ENCODE measurements around the gene COL23A1. TPM values are rescaled to one million over a fixed set of nuclear protein-coding genes. Genes with fewer than 3 reads are reported as not detected.

The COL23A1 gene
- total RNA-seq, 2 donors from 2014 or later, result 0.16 to 0.24 TPM

DNA sequence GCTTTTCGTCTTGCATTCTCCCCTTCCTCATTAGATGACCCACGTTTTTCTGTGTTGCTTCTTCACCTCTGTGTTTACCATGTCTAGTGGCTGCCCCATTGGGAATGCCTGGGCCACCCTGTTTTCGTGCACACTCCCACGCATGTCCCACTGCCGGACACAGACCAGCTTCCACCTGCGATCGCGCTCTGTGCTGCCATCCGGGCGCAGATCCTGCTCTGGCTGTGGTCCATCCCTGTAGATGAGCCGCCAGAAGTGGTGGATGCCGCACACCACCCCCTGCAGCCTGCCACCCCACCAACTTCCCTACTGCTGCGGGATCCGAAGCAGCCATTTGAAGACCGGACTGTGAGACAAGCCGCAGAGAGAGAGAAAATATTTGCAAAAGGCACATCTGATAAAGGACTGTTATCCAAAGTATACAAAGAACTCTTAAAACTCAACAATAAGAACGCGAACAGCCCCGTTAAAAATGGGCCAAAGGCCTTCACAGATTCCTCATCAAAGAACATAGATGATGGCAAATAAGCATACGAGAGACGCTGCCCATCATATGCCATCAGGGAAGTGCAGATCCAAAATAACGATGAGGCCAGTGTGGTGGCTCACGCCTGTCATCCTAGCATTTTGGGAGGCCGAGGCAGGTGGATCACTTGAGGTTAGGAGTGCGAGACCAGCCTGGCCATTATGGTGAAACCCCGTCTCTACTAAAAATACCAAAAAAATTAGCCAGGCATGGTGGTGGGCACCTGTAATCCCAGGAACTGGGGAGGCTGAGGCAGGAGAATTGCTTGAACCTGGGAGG, 163.7 kb downstream of the COL23A1 start:
- H3K36me3 Mint-ChIP-seq (ENCODE audit: low read depth), result no peaks in the 10 kb centered on the region
- H3K27me3 Mint-ChIP-seq, result peaks cover 6% of the 10 kb centered on the region
- H3K4me1 Mint-ChIP-seq, result no peaks in the 10 kb centered on the region
- no peak overlapping the region for H3K4me3 Mint-ChIP-seq
- no peak overlapping the region for H3K27ac Mint-ChIP-seq
- no peaks in the 10 kb centered on the region for H3K9me3 Mint-ChIP-seq
- ATAC-seq (replicated peaks), result no peak

DNA sequence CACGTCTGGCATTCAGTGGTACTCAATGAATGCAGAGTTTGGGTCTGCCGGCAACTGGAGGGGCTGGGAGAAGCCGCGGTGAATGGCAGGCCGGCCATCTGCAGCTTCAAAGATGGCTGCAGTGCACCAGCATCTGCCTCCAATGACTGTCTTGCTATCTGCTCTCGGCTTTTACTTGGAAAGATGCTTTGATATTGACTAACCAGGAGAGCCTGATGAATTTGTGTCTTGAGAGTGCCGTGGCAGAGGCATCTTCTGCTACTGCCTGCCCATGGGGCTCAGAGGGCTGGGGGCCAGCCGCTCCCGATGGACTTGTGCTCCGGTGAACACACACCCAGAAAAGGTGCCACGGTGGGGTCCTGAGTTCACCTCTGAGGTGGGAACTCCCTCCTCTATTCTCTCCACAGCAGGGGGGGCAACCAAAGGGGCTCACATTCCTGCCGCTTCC, 164.5 kb downstream of the COL23A1 start:
- ATAC-seq (replicated peaks), result no peak
- Mint-ChIP-seq H3K27me3 (peaks cover 6% of the 10 kb centered on the region), H3K4me3 (no peak overlapping the region), H3K36me3 (ENCODE audit: low read depth) (no peaks in the 10 kb centered on the region), H3K4me1 (no peaks in the 10 kb centered on the region), H3K27ac (no peak overlapping the region), H3K9me3 (no peaks in the 10 kb centered on the region)

DNA sequence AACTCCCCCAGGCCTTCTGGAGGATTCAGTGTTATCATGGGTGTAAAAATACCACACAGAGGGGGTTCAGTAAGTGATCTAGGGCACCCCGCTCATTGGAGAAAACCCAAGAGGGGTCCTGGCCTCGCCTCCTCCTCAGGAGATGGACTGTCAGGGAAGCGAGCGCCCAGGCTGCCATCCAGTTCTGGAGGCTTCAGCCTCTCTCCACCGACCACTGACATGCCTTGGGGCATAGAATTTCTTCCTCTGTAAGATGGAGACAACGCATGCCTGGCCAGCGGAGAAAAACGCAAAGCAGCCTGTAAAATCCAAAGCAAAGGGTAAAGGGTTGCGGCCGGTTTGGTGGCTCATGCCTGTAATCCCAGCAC, 165.4 kb downstream of the COL23A1 start:
- no peak overlapping the region for H3K27ac Mint-ChIP-seq

DNA sequence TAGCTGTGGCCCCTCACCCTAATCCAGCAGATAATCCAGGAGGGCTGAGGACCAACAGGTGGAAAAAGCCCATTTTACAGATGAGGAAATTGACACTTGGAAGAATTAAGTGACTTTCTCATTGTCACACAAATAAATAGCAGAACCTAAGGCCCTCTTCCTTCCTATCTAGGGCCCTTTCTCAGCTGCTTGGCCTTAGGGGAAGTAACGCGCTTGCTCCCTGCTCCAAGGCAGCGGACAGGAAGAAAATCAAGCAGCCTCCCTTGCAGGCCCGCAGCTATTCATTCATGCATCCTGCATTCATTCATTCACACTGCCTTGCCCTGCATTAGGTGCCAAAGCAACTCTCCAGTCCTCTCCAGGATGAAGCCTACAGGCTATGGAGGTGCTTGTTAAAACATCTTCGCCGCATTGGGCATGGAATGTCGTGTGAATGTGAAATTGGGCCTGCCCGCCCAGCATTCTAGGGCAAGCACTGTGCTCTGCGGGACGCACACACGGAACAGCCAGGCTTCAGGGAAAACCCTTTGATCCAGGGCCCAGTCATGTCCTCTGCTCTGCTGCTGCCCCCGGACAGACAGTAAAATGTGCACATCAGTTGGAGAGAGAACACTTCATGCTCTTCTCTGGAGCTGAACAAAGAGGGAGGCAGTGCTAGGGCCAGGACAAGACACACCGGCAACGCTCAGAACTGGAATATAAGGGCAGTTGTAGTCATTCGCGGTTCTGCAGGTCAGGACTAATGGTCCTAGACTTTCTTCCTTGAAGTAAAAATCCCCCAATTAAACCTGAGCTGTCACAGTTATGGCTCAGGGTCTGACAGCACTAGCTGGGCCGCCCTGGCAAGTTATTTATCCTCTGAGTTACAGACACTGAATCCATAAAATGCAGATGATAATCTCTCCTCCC, 166.0 kb downstream of the COL23A1 start:
- no peak for ATAC-seq (replicated peaks)
- Mint-ChIP-seq H3K27me3 (peaks cover 6% of the 10 kb centered on the region), H3K4me1 (no peaks in the 10 kb centered on the region), H3K36me3 (ENCODE audit: low read depth) (no peaks in the 10 kb centered on the region), H3K4me3 (no peak overlapping the region), H3K9me3 (no peaks in the 10 kb centered on the region), H3K27ac (no peak overlapping the region)

More for the DNA sequence above, 165.4 kb downstream of the COL23A1 start:
- H3K36me3 Mint-ChIP-seq (ENCODE audit: low read depth), result no peaks in the 10 kb centered on the region
- no peak overlapping the region for H3K4me3 Mint-ChIP-seq
- H3K9me3 Mint-ChIP-seq, result no peaks in the 10 kb centered on the region
- peaks cover 6% of the 10 kb centered on the region for H3K27me3 Mint-ChIP-seq
- ATAC-seq (replicated peaks), result no peak
- H3K4me1 Mint-ChIP-seq, result no peaks in the 10 kb centered on the region

DNA sequence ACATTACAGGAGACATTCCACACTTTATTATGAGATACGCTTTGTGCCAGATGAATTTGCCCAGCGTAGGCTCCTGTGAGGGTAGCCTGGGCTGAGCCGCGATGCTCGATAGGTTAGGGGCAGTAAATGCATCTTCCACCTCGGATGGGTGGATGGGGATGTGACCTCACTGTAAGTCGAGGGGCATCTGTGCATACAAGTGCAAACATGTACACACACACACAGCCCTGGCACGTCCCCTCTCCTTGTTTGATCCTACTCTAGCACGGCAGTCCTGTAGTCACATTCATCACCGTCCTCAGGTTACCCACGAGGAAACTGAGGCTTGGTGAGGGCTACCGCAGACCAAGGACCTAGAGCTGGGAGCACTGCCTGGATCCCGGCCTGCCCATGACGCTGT, 166.8 kb downstream of the COL23A1 start:
- Mint-ChIP-seq H3K27ac (no peak overlapping the region), H3K4me3 (no peak overlapping the region), H3K4me1 (no peaks in the 10 kb centered on the region), H3K27me3 (peaks cover 6% of the 10 kb centered on the region), H3K36me3 (ENCODE audit: low read depth) (no peaks in the 10 kb centered on the region), H3K9me3 (no peaks in the 10 kb centered on the region)
- no peak for ATAC-seq (replicated peaks)

DNA sequence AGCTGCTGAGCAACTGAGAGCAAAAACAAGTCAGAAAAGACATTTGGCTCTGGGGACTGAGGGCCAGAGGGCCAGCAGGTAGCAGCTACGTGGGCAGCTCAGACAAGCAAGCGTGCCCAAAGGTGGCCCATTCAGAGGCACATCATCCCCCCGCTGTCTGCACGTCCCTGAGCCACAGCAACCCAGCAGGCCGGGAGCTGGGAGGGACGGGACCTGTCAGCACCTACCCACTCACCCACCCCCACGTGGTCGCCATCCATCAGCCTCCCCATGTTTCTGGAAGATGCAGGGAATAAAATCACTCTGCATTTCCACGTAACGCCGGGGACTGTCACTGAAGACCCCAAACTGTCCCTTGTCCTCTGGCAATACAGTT, 167.8 kb downstream of the COL23A1 start:
- no peaks in the 10 kb centered on the region for H3K9me3 Mint-ChIP-seq
- no peak for ATAC-seq (replicated peaks)
- peaks cover 3% of the 10 kb centered on the region for H3K4me1 Mint-ChIP-seq
- H3K4me3 Mint-ChIP-seq, result no peak overlapping the region
- peaks cover 12% of the 10 kb centered on the region for H3K27me3 Mint-ChIP-seq
- no peak overlapping the region for H3K27ac Mint-ChIP-seq
- H3K36me3 Mint-ChIP-seq (ENCODE audit: low read depth), result no peaks in the 10 kb centered on the region

DNA sequence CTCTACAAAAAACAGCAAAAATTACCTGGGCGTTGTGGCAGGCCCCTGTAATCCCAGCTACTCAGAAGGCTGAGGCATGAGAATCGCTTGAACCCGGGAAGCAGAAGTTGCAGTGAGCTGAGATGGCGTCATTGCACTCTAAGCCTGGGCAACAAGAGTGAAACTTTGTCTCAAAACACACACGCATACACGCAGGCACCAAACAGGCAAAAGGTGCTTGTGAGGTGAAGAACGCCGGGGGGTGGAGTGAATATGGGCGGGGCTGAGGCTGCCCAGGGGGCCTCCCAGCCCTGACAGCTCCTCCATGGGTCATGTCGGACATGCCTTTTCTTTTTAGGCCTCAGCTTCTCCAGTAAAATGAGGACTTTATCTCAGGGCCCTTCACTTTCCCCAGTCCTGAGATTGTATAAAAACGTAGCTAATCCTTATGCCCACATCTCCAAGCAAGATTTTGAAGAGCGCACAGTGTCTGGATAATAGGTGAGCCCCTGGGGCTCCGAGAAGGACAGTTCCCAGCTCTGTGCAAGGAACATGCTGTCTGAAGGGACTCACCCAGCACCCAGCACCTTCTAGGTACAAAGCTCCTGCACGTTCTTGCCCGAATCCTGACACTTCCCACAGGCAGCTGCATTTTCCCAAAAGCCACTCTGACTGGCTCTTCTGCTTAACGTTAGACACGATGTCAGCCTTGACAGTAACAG, 168.3 kb downstream of the COL23A1 start:
- no peak overlapping the region for H3K27ac Mint-ChIP-seq
- H3K27me3 Mint-ChIP-seq, result peaks cover 15% of the 10 kb centered on the region
- peaks cover 4% of the 10 kb centered on the region for H3K4me1 Mint-ChIP-seq
- H3K36me3 Mint-ChIP-seq (ENCODE audit: low read depth), result no peaks in the 10 kb centered on the region
- ATAC-seq (replicated peaks), result no peak
- no peaks in the 10 kb centered on the region for H3K9me3 Mint-ChIP-seq
- H3K4me3 Mint-ChIP-seq, result no peak overlapping the region

DNA sequence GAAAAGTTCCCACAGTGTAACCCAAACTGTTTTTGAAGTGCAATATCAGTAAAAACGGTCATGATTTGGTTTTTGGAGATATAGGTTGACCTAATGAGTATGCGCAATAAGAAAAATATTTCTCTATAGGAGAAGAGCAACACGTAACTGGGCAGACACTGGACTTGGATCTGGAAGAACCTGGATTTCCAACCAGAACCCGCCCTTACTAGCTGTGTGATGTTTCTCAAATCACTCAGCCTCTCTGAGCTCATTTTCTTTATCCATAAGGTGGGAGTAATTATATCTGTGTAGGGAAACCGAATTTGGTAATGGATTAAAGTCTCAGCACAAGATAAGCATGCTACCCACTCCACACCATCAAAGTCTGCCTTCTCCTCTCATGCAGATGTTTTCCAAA, 169.1 kb downstream of the COL23A1 start:
- Mint-ChIP-seq H3K27ac (no peak overlapping the region), H3K27me3 (peaks cover 15% of the 10 kb centered on the region), H3K36me3 (ENCODE audit: low read depth) (no peaks in the 10 kb centered on the region), H3K4me1 (peaks cover 4% of the 10 kb centered on the region), H3K4me3 (no peak overlapping the region), H3K9me3 (no peaks in the 10 kb centered on the region)
- ATAC-seq (replicated peaks), result no peak

DNA sequence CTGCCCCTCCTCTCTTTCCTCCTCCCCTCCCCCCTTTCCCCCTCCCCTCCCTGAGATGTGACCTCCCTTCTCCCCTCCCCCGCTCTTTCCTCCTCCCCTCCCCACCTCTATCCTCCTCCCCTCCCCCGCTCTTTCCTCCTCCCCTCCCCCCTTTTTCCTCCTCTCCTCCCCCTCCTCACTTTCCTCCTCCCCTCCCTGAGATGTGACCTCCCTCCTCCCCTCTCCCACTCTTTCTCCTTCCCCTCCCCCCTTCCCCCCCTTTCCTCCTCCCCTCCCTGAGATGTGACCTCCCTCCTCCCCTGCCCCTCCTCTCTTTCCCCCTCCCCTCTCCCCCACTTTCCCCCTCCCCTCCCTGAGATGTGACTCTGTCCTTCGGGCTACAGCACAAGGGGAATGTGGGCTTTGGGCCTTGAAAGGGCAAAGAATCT, 169.8 kb downstream of the COL23A1 start:
- no peaks in the 10 kb centered on the region for H3K36me3 Mint-ChIP-seq (ENCODE audit: low read depth)
- no peaks in the 10 kb centered on the region for H3K9me3 Mint-ChIP-seq
- no peak for ATAC-seq (replicated peaks)
- no peak overlapping the region for H3K27ac Mint-ChIP-seq
- peaks cover 15% of the 10 kb centered on the region for H3K27me3 Mint-ChIP-seq
- no peak overlapping the region for H3K4me3 Mint-ChIP-seq
- peaks cover 4% of the 10 kb centered on the region for H3K4me1 Mint-ChIP-seq

DNA sequence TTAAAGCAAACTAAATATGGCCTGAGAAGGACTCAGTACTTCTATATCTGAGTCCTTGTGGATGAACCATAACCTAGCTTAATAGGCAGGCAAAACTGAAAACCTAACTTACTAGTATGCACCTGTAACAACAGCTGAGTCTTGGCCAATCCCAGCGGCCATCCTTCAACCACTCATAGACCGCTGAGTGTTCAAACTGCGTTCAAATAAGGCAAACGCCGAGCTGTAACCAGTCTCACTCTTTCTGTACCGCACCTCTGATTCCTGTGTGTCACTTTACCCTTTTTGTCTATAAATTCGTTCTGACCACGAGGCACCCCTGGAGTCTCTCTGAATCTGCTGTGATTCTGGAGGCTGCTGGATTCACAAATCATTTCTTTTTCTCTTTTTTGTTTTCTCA, 170.5 kb downstream of the COL23A1 start:
- no peak overlapping the region for H3K27ac Mint-ChIP-seq
- ATAC-seq (replicated peaks), result no peak

DNA sequence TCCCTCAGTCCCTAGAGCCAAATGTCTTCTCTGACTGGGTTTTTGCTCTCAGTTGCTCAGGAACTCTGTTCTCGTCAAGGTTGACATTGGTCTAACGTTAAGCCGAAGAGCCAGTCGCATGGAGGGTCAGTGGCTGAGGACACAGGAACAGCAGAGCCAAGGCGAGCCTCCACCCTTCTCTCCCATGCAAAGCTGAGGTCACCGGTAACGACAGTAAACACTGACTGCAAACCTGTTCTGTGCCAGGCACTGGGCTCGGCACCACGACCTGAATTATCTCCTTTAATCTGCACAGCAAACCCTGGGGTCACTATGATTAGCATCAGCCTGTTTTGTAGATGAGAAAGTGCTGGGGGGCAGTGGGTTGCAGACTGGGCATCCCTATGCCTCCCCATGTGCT, 171.0 kb downstream of the COL23A1 start:
- no peak overlapping the region for H3K27ac Mint-ChIP-seq
- peaks cover 12% of the 10 kb centered on the region for H3K27me3 Mint-ChIP-seq
- no peaks in the 10 kb centered on the region for H3K9me3 Mint-ChIP-seq
- no peak for ATAC-seq (replicated peaks)
- no peak overlapping the region for H3K4me3 Mint-ChIP-seq
- H3K36me3 Mint-ChIP-seq (ENCODE audit: low read depth), result no peaks in the 10 kb centered on the region
- peaks cover 4% of the 10 kb centered on the region for H3K4me1 Mint-ChIP-seq

More for the DNA sequence above, 170.5 kb downstream of the COL23A1 start:
- H3K4me3 Mint-ChIP-seq, result no peak overlapping the region
- peaks cover 4% of the 10 kb centered on the region for H3K4me1 Mint-ChIP-seq
- H3K9me3 Mint-ChIP-seq, result no peaks in the 10 kb centered on the region
- no peaks in the 10 kb centered on the region for H3K36me3 Mint-ChIP-seq (ENCODE audit: low read depth)
- H3K27me3 Mint-ChIP-seq, result peaks cover 13% of the 10 kb centered on the region

DNA sequence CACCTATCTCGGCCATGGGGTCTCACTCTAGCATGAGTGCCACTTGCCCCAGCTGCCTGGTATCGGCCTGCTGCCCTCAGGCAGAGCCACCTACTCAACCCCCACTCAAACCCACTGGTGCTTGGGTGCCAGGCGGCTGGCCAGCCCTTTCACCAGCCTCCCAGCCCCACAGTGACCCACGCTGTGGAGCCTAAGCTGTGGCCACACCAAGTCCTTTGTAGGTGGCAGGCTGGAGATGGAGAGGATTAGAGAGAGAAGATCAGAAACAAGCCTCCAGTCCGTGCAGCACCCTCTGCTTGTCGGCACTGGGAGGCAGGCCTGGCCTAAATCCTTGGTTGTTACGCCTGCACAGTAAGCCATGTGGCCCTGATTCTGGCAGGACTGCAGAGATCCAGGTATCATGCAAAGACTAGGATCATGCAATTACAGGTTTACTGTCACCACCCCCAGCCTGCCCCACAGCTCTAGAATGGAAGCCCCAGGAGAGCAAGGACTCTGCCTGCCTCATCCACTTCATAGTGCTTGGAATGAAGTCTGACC, 171.7 kb downstream of the COL23A1 start:
- Mint-ChIP-seq H3K36me3 (ENCODE audit: low read depth) (no peaks in the 10 kb centered on the region), H3K27ac (no peak overlapping the region), H3K27me3 (peaks cover 12% of the 10 kb centered on the region), H3K4me3 (no peak overlapping the region), H3K9me3 (no peaks in the 10 kb centered on the region), H3K4me1 (peaks cover 4% of the 10 kb centered on the region)
- ATAC-seq (replicated peaks), result no peak

DNA sequence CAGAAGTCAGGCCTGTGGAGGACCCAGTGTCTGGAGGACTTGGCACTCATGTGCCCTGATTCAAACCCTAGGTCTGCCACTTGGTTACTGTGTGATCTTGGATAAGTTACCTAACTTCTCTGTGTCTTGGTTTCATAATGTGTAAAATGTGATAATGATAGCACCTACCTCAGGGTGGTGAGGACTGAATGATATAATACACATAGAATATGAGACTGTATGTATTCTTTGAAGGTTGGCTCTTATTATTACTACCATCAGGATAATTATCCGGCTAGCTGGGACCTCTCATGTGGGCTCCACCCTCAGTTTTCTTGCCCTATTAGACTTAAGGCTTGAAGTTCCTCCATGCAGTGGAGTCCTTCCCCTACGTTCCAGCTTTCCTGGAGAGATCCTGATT, 172.2 kb downstream of the COL23A1 start:
- Mint-ChIP-seq H3K27ac (no peak overlapping the region), H3K27me3 (peaks cover 12% of the 10 kb centered on the region), H3K4me3 (no peak overlapping the region), H3K9me3 (no peaks in the 10 kb centered on the region), H3K36me3 (ENCODE audit: low read depth) (no peaks in the 10 kb centered on the region), H3K4me1 (peaks cover 4% of the 10 kb centered on the region)
- ATAC-seq (replicated peaks), result no peak

DNA sequence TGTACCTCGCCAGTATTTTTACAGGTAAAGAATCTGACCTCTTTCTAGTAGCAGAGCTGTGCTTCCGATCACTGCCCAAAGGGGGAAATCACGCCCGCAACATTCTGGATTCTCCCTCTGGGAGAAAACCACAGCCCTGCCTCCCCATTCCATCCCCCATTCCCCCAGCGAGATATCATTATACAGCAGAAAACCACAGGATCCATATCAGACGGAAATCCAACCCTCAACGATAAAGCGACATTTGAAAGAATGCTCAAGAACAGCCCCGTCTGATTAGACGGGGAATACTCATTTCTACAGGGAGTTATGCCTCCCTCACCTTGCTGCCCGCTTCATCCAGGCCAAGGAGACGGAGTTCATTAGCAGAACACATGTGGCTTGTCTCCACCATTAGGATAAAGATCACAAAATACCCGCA, 172.8 kb downstream of the COL23A1 start:
- H3K4me3 Mint-ChIP-seq, result no peak overlapping the region
- ATAC-seq (replicated peaks), result no peak
- no peak overlapping the region for H3K27ac Mint-ChIP-seq
- peaks cover 12% of the 10 kb centered on the region for H3K27me3 Mint-ChIP-seq
- H3K36me3 Mint-ChIP-seq (ENCODE audit: low read depth), result no peaks in the 10 kb centered on the region
- no peaks in the 10 kb centered on the region for H3K9me3 Mint-ChIP-seq
- peaks cover 4% of the 10 kb centered on the region for H3K4me1 Mint-ChIP-seq
